SJCRH30 (cell line): ENCODE results near the gene PIK3AP1. TPM values are rescaled to one million over a fixed set of nuclear protein-coding genes. Genes with fewer than 3 reads are reported as not detected.
"Not testable (repeated sequence)": the region's sequence is repeated elsewhere in the genome, so short reads cannot be mapped to it uniquely, and the experiment has no call there.

Source experiments
- DNase-seq, 2 experiments: peaks; one replicate each; pipeline ENCODE4 v3.0.0-alpha.2; 2015 to 2020
- H3K27ac ChIP-seq: fragments of 250-450 bp; sonication (Bioruptor Pico); 2 replicates; pipeline ENCODE4 v1.5.1; 2020; ENCODE audit warnings: mild to moderate bottlenecking, moderate library complexity
- H3K27me3 ChIP-seq: fragments of 250-450 bp; sonication (Bioruptor Pico); 2 replicates; pipeline ENCODE4 v1.5.1; 2020; ENCODE audit warnings: mild to moderate bottlenecking, moderate library complexity
- H3K36me3 ChIP-seq: fragments of 250-450 bp; sonication (Bioruptor Pico); 2 replicates; pipeline ENCODE4 v1.5.1; 2020; ENCODE audit warnings: mild to moderate bottlenecking, moderate library complexity
- H3K4me1 ChIP-seq: fragments of 250-450 bp; sonication (Bioruptor Pico); 2 replicates; pipeline ENCODE4 v1.5.1; 2020; ENCODE audit warnings: mild to moderate bottlenecking, moderate library complexity
- H3K4me3 ChIP-seq: fragments of 250-450 bp; sonication (Bioruptor Pico); 2 replicates; pipeline ENCODE4 v1.5.1; 2020; ENCODE audit warnings: mild to moderate bottlenecking, moderate library complexity
- H3K9me3 ChIP-seq: fragments of 250-450 bp; sonication (Bioruptor Pico); replicated peaks from 2 replicates; pipeline ENCODE4 v1.5.1; 2020; ENCODE audit warnings: mild to moderate bottlenecking, moderate library complexity
- total RNA-seq: library from RNA; depleted of rRNA; stranded (reverse); fragments of >200 nt; shearing (Covaris generic); gene quantifications from 2 replicates; pipeline ENCODE4 v1.2.3, GENCODE V29; 2014; rRNA removed

PIK3AP1 gene
- total RNA-seq = 5.6 and 7.1 TPM in 2 replicates

GRCh38 chr10:96720422-96721206 lies at the start of gene PIK3AP1:
PIK3AP1 (minus strand) TSS chr10:96720514; CDS start chr10:96720394, 120 bp downstream.
- Histone ChIP-seq H3K9me3 (no peaks in the 10 kb centered on the region), H3K27me3 (no peaks in the 10 kb centered on the region), H3K36me3 (no peaks in the 10 kb centered on the region), H3K4me3 (peak within 1 kb of the TSS; percentile 67), H3K27ac (0 out of 2 replicates have a peak within 1 kb of the TSS, but pooled peaks have one; percentile 20), H3K4me1 (peaks cover 4% of the 10 kb centered on the region; the same call in 1 of the 2 replicates)
- peak; percentile 86 to 87 for DNase-seq

- Histone ChIP-seq H3K4me3 (no peak overlapping the region), H3K36me3 (no peaks in the 10 kb centered on the region), H3K9me3 (no peaks in the 10 kb centered on the region; the same call in 1 of the 2 replicates), H3K27ac (no peak overlapping the region), H3K27me3 (no peaks in the 10 kb centered on the region), H3K4me1 (no peaks in the 10 kb centered on the region)
- DNase-seq = no peak
These were observed 47.8 kb upstream of the PIK3AP1 start for GRCh38 chr10:96768136-96768535.

GRCh38 chr10:96767611-96768010 lies 47.3 kb upstream of the PIK3AP1 start:
- H3K9me3 ChIP-seq = no peaks in the 10 kb centered on the region; the same call in 1 of the 2 replicates
- DNase-seq = no peak
- no peaks in the 10 kb centered on the region for H3K4me1 ChIP-seq
- no peaks in the 10 kb centered on the region for H3K36me3 ChIP-seq
- H3K27ac ChIP-seq = no peak overlapping the region
- no peaks in the 10 kb centered on the region for H3K27me3 ChIP-seq
- H3K4me3 ChIP-seq = no peak overlapping the region

- no peaks in the 10 kb centered on the region for H3K9me3 ChIP-seq
- no peaks in the 10 kb centered on the region for H3K4me1 ChIP-seq
- no peak overlapping the region for H3K4me3 ChIP-seq
- no peaks in the 10 kb centered on the region for H3K36me3 ChIP-seq
- H3K27me3 ChIP-seq = no peaks in the 10 kb centered on the region
- no peak overlapping the region for H3K27ac ChIP-seq
- peak; percentile 49 to 72 for DNase-seq
These were observed 45.3 kb upstream of the PIK3AP1 start for GRCh38 chr10:96765406-96766240.

- Histone ChIP-seq H3K27me3 (no peaks in the 10 kb centered on the region), H3K4me1 (no peaks in the 10 kb centered on the region), H3K4me3 (no peak overlapping the region), H3K27ac (no peak overlapping the region), H3K36me3 (no peaks in the 10 kb centered on the region), H3K9me3 (no peaks in the 10 kb centered on the region)
- no peak for DNase-seq
These were observed 44.2 kb upstream of the PIK3AP1 start for GRCh38 chr10:96764425-96765060.

GRCh38 chr10:96758423-96758822 lies 38.1 kb upstream of the PIK3AP1 start:
- peak; percentile 20 to 47 for DNase-seq
- no peak overlapping the region for H3K27ac ChIP-seq
- no peaks in the 10 kb centered on the region for H3K4me1 ChIP-seq
- no peak overlapping the region for H3K4me3 ChIP-seq
- H3K36me3 ChIP-seq = no peaks in the 10 kb centered on the region
- H3K27me3 ChIP-seq = no peaks in the 10 kb centered on the region
- no peaks in the 10 kb centered on the region for H3K9me3 ChIP-seq

GRCh38 chr10:96756111-96756903 lies 36.0 kb upstream of the PIK3AP1 start:
- Histone ChIP-seq H3K27me3 (no peaks in the 10 kb centered on the region), H3K9me3 (no peaks in the 10 kb centered on the region), H3K4me3 (no peak overlapping the region), H3K4me1 (no peaks in the 10 kb centered on the region), H3K27ac (no peak overlapping the region), H3K36me3 (no peaks in the 10 kb centered on the region)
- DNase-seq = no peak

GRCh38 chr10:96753956-96754355 lies 33.6 kb upstream of the PIK3AP1 start:
- no peak overlapping the region for H3K4me3 ChIP-seq
- H3K27me3 ChIP-seq = no peaks in the 10 kb centered on the region
- H3K9me3 ChIP-seq = no peaks in the 10 kb centered on the region
- H3K36me3 ChIP-seq = no peaks in the 10 kb centered on the region
- no peak for DNase-seq
- no peak overlapping the region for H3K27ac ChIP-seq
- H3K4me1 ChIP-seq = no peaks in the 10 kb centered on the region

GRCh38 chr10:96752375-96752774 lies 32.1 kb upstream of the PIK3AP1 start:
- Histone ChIP-seq H3K4me1 (no peaks in the 10 kb centered on the region), H3K36me3 (no peaks in the 10 kb centered on the region), H3K4me3 (no peak overlapping the region), H3K27ac (no peak overlapping the region), H3K9me3 (no peaks in the 10 kb centered on the region), H3K27me3 (no peaks in the 10 kb centered on the region)
- DNase-seq = no peak

GRCh38 chr10:96750316-96750715 lies 30.0 kb upstream of the PIK3AP1 start:
- not testable (repeated sequence) for H3K4me3 ChIP-seq, H3K4me1 ChIP-seq, H3K27ac ChIP-seq, H3K36me3 ChIP-seq, H3K27me3 ChIP-seq, H3K9me3 ChIP-seq, DNase-seq

- Histone ChIP-seq H3K4me1 (no peaks in the 10 kb centered on the region), H3K27ac (no peak overlapping the region), H3K27me3 (no peaks in the 10 kb centered on the region), H3K36me3 (no peaks in the 10 kb centered on the region), H3K4me3 (no peak overlapping the region), H3K9me3 (no peaks in the 10 kb centered on the region)
- DNase-seq = no peak
These were observed 27.6 kb upstream of the PIK3AP1 start for GRCh38 chr10:96747734-96748550.

- Histone ChIP-seq H3K27ac (no peak overlapping the region), H3K4me3 (no peak overlapping the region), H3K27me3 (no peaks in the 10 kb centered on the region), H3K36me3 (no peaks in the 10 kb centered on the region), H3K4me1 (no peaks in the 10 kb centered on the region), H3K9me3 (no peaks in the 10 kb centered on the region)
- DNase-seq = no peak
These were observed 26.2 kb upstream of the PIK3AP1 start for GRCh38 chr10:96746503-96746902.

GRCh38 chr10:96745950-96746349 lies 25.6 kb upstream of the PIK3AP1 start:
- Histone ChIP-seq H3K36me3 (no peaks in the 10 kb centered on the region), H3K9me3 (no peaks in the 10 kb centered on the region), H3K4me1 (no peaks in the 10 kb centered on the region), H3K27ac (no peak overlapping the region), H3K4me3 (no peak overlapping the region), H3K27me3 (no peaks in the 10 kb centered on the region)
- DNase-seq = no peak
